Upper lobe of left lung (tissue), 4 donors: ENCODE results near the gene SUN5.

Source experiments
- EP300 ChIP-seq, 4 donors: sonication (generic); formaldehyde crosslinking; IDR thresholded peaks; one replicate each; pipeline ENCODE4 v1.5.1; 2017; ENCODE audit warnings: antibody characterized with exemption in 4 of 4, control low read depth in 2 of 4
- POLR2A ChIP-seq, 4 donors: fragments of 450-650 bp; IDR thresholded peaks; one replicate each; pipeline ENCODE4 v1.5.1; 2016 to 2017; ENCODE audit warnings: antibody characterized with exemption in 4 of 4, mild to moderate bottlenecking in 2 of 4
- POLR2AphosphoS5 ChIP-seq, 2 donors: sonication (generic); formaldehyde crosslinking; IDR thresholded peaks; one replicate each; pipeline ENCODE4 v1.5.1; 2017; ENCODE audit warnings: antibody characterized with exemption in 2 of 2
- TF ChIP-seq, protein P1 (sequence below), 6 experiments: fragments of 450-650 bp in 4 of 6; fragments of 200-600 bp in 2 of 6; sonication (generic) in 2 of 6; IDR thresholded peaks; one replicate each; pipeline ENCODE4 v1.5.1; 2016 to 2019; ENCODE audit warnings: antibody characterized with exemption in 6 of 6

- TF ChIP-seq, protein P1, sequence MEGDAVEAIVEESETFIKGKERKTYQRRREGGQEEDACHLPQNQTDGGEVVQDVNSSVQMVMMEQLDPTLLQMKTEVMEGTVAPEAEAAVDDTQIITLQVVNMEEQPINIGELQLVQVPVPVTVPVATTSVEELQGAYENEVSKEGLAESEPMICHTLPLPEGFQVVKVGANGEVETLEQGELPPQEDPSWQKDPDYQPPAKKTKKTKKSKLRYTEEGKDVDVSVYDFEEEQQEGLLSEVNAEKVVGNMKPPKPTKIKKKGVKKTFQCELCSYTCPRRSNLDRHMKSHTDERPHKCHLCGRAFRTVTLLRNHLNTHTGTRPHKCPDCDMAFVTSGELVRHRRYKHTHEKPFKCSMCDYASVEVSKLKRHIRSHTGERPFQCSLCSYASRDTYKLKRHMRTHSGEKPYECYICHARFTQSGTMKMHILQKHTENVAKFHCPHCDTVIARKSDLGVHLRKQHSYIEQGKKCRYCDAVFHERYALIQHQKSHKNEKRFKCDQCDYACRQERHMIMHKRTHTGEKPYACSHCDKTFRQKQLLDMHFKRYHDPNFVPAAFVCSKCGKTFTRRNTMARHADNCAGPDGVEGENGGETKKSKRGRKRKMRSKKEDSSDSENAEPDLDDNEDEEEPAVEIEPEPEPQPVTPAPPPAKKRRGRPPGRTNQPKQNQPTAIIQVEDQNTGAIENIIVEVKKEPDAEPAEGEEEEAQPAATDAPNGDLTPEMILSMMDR (IDR thresholded peaks at IDR 0.05): no peak
- TF ChIP-seq POLR2AphosphoS5 (IDR thresholded peaks at IDR 0.05) (no peak), POLR2A (IDR thresholded peaks at IDR 0.05) (no peak), EP300 (IDR thresholded peaks at IDR 0.05) (no peak)
These were observed 37.1 kb downstream of the SUN5 start for GRCh38 chr20:32966881-32967781.
